ENCODE measurements around the gene RASA4.
"Not testable (repeated sequence)": the region's sequence is repeated elsewhere in the genome, so short reads cannot be mapped to it uniquely, and the experiment has no call there.

The RASA4 gene

GRCh38 chr7:102572261-102573239 lies 44.0 kb downstream of the RASA4 start, which contains the start of gene POLR2J3:
TSS of gene POLR2J3 (minus strand) at chr7:102572583. CDS start at chr7:102572521, 62 bp downstream.
- peak within 1 kb of the TSS; percentile 64 for H3K4me3 ChIP-seq (ENCODE audit: low read length)
- peak; percentile 40 for TF ChIP-seq CTCF (conservative IDR thresholded peaks at IDR 0.05; ENCODE audit: low read length)
- DNase-seq (ENCODE audit: low read depth): peak; percentile 81

- not testable (repeated sequence) for H3K4me3 ChIP-seq (ENCODE audit: low read length); DNase-seq (ENCODE audit: low read depth)
Observed at GRCh38 chr7:102568620-102569019, 47.9 kb downstream of the RASA4 start.

- H3K4me3 ChIP-seq (ENCODE audit: low read length): not testable (repeated sequence)
Observed at GRCh38 chr7:102550808-102551422, 65.6 kb downstream of the RASA4 start, which contains the start of gene SPDYE2. TSS of gene SPDYE2 (plus strand) at chr7:102551226. CDS start at chr7:102553256, 2,030 bp downstream.

GRCh38 chr7:102546353-102546752 lies 70.2 kb downstream of the RASA4 start:
- not testable (repeated sequence) for DNase-seq (ENCODE audit: low read depth)

More at GRCh38 chr7:102550808-102551422, 65.6 kb downstream of the RASA4 start, which contains the start of gene SPDYE2:
- DNase-seq (ENCODE audit: low read depth): not testable (repeated sequence)

GRCh38 chr7:102545288-102545687 lies 71.3 kb downstream of the RASA4 start:
- DNase-seq (ENCODE audit: low read depth); H3K4me3 ChIP-seq (ENCODE audit: low read length): not testable (repeated sequence)

More at GRCh38 chr7:102546353-102546752, 70.2 kb downstream of the RASA4 start:
- H3K4me3 ChIP-seq (ENCODE audit: low read length): not testable (repeated sequence)

GRCh38 chr7:102544372-102544771 lies 72.2 kb downstream of the RASA4 start:
- not testable (repeated sequence) for DNase-seq (ENCODE audit: low read depth); H3K4me3 ChIP-seq (ENCODE audit: low read length)

- H3K4me3 ChIP-seq (ENCODE audit: low read length); DNase-seq (ENCODE audit: low read depth): not testable (repeated sequence)
Observed at GRCh38 chr7:102543596-102543995, 73.0 kb downstream of the RASA4 start, which contains the start of gene UPK3BL2. TSS of gene UPK3BL2 (minus strand) at chr7:102543696. CDS start at chr7:102543636, 60 bp downstream.

- DNase-seq (ENCODE audit: low read depth); H3K4me3 ChIP-seq (ENCODE audit: low read length): not testable (repeated sequence)
Observed at GRCh38 chr7:102542771-102543170, 73.8 kb downstream of the RASA4 start.

- not testable (repeated sequence) for H3K4me3 ChIP-seq (ENCODE audit: low read length); DNase-seq (ENCODE audit: low read depth)
Observed at GRCh38 chr7:102542083-102542482, 74.5 kb downstream of the RASA4 start.

GRCh38 chr7:102540604-102541003 lies 76.0 kb downstream of the RASA4 start:
- DNase-seq (ENCODE audit: low read depth); H3K4me3 ChIP-seq (ENCODE audit: low read length): not testable (repeated sequence)

GRCh38 chr7:102535062-102535615 lies 81.4 kb downstream of the RASA4 start:
- not testable (repeated sequence) for DNase-seq (ENCODE audit: low read depth)

GRCh38 chr7:102532127-102532526 lies 84.4 kb downstream of the RASA4 start:
- H3K4me3 ChIP-seq (ENCODE audit: low read length); DNase-seq (ENCODE audit: low read depth): not testable (repeated sequence)

More at GRCh38 chr7:102535062-102535615, 81.4 kb downstream of the RASA4 start:
- H3K4me3 ChIP-seq (ENCODE audit: low read length): not testable (repeated sequence)

GRCh38 chr7:102531583-102531982 lies 85.0 kb downstream of the RASA4 start:
- DNase-seq (ENCODE audit: low read depth); H3K4me3 ChIP-seq (ENCODE audit: low read length): not testable (repeated sequence)

- not testable (repeated sequence) for H3K4me3 ChIP-seq (ENCODE audit: low read length); DNase-seq (ENCODE audit: low read depth)
Observed at GRCh38 chr7:102527822-102528793, 88.4 kb downstream of the RASA4 start.

GRCh38 chr7:102527182-102527581 lies 89.4 kb downstream of the RASA4 start:
- H3K4me3 ChIP-seq (ENCODE audit: low read length); DNase-seq (ENCODE audit: low read depth): not testable (repeated sequence)

- not testable (repeated sequence) for DNase-seq (ENCODE audit: low read depth); H3K4me3 ChIP-seq (ENCODE audit: low read length)
Observed at GRCh38 chr7:102524803-102525202, 91.8 kb downstream of the RASA4 start.
